Measurements from ENCODE around the gene MYO3B.

The MYO3B gene

GRCh38 chr2:170144761-170145160 lies 33.2 kb upstream of the MYO3B start (continued):
- TF ChIP-seq ZNF112 (tag by site-specific recombination; IDR thresholded peaks at IDR 0.05) (no peak), ZIC2 (tag by site-specific recombination; IDR thresholded peaks at IDR 0.05) (no peak)
- TF ChIP-seq, protein P1, sequence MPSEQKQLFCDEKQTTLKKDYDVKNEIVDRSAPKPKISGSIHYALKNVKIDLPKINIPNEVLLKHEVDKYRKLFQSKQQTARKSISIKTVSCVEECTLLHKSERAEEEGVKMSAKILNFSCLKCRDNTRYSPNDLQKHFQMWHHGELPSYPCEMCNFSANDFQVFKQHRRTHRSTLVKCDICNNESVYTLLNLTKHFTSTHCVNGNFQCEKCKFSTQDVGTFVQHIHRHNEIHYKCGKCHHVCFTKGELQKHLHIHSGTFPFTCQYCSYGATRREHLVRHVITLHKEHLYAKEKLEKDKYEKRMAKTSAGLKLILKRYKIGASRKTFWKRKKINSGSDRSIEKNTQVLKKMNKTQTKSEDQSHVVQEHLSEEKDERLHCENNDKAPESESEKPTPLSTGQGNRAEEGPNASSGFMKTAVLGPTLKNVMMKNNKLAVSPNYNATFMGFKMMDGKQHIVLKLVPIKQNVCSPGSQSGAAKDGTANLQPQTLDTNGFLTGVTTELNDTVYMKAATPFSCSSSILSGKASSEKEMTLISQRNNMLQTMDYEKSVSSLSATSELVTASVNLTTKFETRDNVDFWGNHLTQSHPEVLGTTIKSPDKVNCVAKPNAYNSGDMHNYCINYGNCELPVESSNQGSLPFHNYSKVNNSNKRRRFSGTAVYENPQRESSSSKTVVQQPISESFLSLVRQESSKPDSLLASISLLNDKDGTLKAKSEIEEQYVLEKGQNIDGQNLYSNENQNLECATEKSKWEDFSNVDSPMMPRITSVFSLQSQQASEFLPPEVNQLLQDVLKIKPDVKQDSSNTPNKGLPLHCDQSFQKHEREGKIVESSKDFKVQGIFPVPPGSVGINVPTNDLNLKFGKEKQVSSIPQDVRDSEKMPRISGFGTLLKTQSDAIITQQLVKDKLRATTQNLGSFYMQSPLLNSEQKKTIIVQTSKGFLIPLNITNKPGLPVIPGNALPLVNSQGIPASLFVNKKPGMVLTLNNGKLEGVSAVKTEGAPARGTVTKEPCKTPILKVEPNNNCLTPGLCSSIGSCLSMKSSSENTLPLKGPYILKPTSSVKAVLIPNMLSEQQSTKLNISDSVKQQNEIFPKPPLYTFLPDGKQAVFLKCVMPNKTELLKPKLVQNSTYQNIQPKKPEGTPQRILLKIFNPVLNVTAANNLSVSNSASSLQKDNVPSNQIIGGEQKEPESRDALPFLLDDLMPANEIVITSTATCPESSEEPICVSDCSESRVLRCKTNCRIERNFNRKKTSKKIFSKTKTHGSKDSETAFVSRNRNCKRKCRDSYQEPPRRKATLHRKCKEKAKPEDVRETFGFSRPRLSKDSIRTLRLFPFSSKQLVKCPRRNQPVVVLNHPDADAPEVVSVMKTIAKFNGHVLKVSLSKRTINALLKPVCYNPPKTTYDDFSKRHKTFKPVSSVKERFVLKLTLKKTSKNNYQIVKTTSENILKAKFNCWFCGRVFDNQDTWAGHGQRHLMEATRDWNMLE (tag by site-specific recombination; conservative IDR thresholded peaks at IDR 0.05; ENCODE audit: low read depth): no peak

DNA sequence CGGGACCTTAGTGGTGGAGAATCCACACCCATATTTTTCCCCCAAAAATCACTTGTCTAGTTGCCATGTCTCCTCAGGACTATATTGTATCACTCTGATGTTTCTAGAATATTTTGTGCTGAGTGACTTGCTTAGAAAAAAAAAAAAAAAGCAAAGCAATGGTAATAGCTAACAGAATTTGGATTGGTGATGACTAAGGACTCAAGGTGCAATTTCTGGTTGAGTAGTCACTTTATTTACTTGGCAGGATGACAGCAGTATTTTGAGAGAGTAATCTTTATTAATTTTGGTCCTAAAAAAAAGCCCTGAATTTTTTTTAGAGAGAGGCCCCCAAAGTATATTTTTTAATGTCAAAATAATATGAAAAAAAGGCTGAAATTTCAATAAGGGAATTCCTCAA lies 32.8 kb upstream of the MYO3B start:
- no peak for TF ChIP-seq GFI1B (tag by site-specific recombination; IDR thresholded peaks at IDR 0.05)
- no peak for TF ChIP-seq ZSCAN16 (tag by site-specific recombination; IDR thresholded peaks at IDR 0.05)
- TF ChIP-seq, protein P2, sequence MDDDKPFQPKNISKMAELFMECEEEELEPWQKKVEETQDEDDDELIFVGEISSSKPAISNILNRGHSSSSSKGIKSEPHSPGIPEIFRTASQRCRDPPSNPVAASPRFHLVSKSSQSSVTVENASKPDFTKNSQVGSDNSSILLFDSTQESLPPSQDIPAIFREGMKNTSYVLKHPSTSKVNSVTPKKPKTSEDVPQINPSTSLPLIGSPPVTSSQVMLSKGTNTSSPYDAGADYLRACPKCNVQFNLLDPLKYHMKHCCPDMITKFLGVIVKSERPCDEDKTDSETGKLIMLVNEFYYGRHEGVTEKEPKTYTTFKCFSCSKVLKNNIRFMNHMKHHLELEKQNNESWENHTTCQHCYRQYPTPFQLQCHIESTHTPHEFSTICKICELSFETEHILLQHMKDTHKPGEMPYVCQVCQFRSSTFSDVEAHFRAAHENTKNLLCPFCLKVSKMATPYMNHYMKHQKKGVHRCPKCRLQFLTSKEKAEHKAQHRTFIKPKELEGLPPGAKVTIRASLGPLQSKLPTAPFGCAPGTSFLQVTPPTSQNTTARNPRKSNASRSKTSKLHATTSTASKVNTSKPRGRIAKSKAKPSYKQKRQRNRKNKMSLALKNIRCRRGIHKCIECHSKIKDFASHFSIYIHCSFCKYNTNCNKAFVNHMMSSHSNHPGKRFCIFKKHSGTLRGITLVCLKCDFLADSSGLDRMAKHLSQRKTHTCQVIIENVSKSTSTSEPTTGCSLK (tag by site-specific recombination; IDR thresholded peaks at IDR 0.05): no peak
- TF ChIP-seq, protein P3, sequence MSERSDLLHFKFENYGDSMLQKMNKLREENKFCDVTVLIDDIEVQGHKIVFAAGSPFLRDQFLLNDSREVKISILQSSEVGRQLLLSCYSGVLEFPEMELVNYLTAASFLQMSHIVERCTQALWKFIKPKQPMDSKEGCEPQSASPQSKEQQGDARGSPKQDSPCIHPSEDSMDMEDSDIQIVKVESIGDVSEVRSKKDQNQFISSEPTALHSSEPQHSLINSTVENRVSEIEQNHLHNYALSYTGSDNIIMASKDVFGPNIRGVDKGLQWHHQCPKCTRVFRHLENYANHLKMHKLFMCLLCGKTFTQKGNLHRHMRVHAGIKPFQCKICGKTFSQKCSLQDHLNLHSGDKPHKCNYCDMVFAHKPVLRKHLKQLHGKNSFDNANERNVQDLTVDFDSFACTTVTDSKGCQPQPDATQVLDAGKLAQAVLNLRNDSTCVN (tag by site-specific recombination; optimal IDR thresholded peaks at IDR 0.05): no peak
- TF ChIP-seq ZSCAN30 (tag by site-specific recombination; IDR thresholded peaks at IDR 0.05): no peak
- TF ChIP-seq, protein P4, sequence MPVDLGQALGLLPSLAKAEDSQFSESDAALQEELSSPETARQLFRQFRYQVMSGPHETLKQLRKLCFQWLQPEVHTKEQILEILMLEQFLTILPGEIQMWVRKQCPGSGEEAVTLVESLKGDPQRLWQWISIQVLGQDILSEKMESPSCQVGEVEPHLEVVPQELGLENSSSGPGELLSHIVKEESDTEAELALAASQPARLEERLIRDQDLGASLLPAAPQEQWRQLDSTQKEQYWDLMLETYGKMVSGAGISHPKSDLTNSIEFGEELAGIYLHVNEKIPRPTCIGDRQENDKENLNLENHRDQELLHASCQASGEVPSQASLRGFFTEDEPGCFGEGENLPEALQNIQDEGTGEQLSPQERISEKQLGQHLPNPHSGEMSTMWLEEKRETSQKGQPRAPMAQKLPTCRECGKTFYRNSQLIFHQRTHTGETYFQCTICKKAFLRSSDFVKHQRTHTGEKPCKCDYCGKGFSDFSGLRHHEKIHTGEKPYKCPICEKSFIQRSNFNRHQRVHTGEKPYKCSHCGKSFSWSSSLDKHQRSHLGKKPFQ (tag by site-specific recombination; IDR thresholded peaks at IDR 0.05): no peak
- TF ChIP-seq YY1 (tag by site-specific recombination; IDR thresholded peaks at IDR 0.05): no peak
- TF ChIP-seq ZNF571 (tag by site-specific recombination; IDR thresholded peaks at IDR 0.05): no peak
- TF ChIP-seq, protein P5, sequence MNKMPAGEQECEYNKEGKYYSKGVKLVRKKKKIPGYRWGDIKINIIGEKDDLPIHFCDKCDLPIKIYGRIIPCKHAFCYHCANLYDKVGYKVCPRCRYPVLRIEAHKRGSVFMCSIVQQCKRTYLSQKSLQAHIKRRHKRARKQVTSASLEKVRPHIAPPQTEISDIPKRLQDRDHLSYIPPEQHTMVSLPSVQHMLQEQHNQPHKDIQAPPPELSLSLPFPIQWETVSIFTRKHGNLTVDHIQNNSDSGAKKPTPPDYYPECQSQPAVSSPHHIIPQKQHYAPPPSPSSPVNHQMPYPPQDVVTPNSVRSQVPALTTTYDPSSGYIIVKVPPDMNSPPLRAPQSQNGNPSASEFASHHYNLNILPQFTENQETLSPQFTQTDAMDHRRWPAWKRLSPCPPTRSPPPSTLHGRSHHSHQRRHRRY (tag by site-specific recombination; IDR thresholded peaks at IDR 0.05): no peak
- TF ChIP-seq, protein P6, sequence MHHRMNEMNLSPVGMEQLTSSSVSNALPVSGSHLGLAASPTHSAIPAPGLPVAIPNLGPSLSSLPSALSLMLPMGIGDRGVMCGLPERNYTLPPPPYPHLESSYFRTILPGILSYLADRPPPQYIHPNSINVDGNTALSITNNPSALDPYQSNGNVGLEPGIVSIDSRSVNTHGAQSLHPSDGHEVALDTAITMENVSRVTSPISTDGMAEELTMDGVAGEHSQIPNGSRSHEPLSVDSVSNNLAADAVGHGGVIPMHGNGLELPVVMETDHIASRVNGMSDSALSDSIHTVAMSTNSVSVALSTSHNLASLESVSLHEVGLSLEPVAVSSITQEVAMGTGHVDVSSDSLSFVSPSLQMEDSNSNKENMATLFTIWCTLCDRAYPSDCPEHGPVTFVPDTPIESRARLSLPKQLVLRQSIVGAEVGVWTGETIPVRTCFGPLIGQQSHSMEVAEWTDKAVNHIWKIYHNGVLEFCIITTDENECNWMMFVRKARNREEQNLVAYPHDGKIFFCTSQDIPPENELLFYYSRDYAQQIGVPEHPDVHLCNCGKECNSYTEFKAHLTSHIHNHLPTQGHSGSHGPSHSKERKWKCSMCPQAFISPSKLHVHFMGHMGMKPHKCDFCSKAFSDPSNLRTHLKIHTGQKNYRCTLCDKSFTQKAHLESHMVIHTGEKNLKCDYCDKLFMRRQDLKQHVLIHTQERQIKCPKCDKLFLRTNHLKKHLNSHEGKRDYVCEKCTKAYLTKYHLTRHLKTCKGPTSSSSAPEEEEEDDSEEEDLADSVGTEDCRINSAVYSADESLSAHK (tag by site-specific recombination; IDR thresholded peaks at IDR 0.05): no peak
- no peak for TF ChIP-seq ZSCAN5A (tag by site-specific recombination; IDR thresholded peaks at IDR 0.05)
- TF ChIP-seq ZNF707 (tag by site-specific recombination; IDR thresholded peaks at IDR 0.05): no peak
- no peak for TF ChIP-seq ZBTB8A (tag by site-specific recombination; IDR thresholded peaks at IDR 0.05)
- TF ChIP-seq ZNF19 (tag by site-specific recombination; IDR thresholded peaks at IDR 0.05; ENCODE audit: low read depth): no peak
- no peak for TF ChIP-seq ZSCAN4 (tag by site-specific recombination; IDR thresholded peaks at IDR 0.05)
- no peak for TF ChIP-seq REPIN1 (tag by site-specific recombination; IDR thresholded peaks at IDR 0.05; ENCODE audit: low read depth)
- H3K4me1 ChIP-seq (ENCODE audit: control insufficient read depth, insufficient read depth, low read length): no peaks in the 10 kb centered on the region
- POLR2A ChIA-PET: interaction anchor here (0.6 kb wide), 1 partner anchor 439 kb away, joined by 4 read pairs; no protein-coding TSS in a partner anchor
- no peaks in the 10 kb centered on the region for H3K9me3 ChIP-seq (ENCODE audit: control insufficient read depth, insufficient read depth, low read depth, low read length)
- H3K4me3 ChIP-seq (ENCODE audit: low read depth, low read length): no peak overlapping the region
- CTCF ChIA-PET: interaction anchor here (0.7 kb wide), 1 partner anchor 1365 kb away, joined by 3 read pairs; no protein-coding TSS in a partner anchor
- no peaks in the 10 kb centered on the region for H3K36me3 ChIP-seq (ENCODE audit: control insufficient read depth in 2 of 2, insufficient read depth in 1 of 2, low read length in 2 of 2)
- no peak overlapping the region for H3K27ac ChIP-seq (ENCODE audit: extremely low read depth, low read depth, low read length)

Measured in HEK293 (cell line).